ENCODE measurements around the gene KCNH8. TPM values are rescaled to one million over a fixed set of nuclear protein-coding genes. Genes with fewer than 3 reads are reported as not detected.

KCNH8 gene
- total RNA-seq, 1 donor from 2014 or later = 0.05 TPM

DNA sequence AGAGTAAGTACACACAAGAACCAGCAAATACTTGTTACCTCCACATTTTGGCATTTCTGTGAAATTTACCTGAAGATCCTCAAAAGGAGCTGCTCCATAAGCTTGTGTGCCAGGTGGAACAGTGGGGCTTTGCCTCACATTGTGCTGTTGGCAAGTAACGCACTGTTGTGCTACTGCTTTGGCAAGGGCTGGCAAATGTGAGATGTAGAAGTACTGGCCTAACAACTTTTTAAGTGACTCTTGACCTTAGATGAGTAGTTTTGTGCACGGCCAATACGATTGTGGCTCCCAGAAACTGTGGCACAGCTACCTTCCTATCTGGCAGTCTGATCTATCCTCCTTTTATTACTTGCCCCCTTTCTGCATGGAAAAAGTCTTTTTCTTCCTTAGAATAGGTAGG is 337.0 kb downstream of the KCNH8 start:
- DNase-seq (ENCODE audit: low read depth) = no peak

DNA sequence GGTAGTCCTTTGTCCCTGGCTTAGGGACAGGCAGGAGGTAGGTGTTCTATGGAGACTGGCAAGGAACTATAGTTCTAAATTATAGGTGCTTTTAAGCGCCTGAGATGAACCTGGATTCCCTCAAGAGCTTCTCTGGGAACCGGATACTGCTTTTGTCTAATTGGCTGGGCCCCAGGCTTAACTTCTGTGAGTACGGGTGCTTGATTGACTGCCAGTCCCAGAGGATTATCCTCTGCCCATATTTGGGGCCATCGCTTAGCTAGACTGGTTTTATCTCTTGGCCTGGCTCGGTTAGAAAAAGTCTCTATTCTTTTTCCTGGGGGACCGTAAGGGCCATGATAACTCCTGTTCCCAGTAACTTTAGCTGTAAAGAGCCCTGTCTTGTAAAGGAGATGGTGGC is 339.1 kb downstream of the KCNH8 start:
- no peak for DNase-seq (ENCODE audit: low read depth)

DNA sequence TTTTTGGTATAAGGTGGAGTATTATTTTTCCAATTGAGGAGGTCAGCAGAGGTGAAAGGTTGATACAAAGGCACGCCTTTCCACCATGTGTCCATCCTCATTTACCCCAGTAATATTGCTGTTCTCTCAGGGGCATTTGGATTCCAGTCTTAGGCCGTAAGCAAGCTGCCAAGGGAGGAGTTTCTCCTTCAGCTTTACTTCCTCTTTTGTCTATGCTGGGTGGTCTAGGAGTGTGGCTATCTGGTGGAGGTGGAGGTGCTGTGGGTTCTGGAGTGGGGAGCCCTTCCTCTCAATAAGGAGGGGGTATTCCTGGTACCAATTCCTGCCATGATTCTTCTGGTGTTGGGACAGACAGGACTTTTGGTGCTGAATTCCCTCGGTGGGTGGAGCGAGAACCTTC is 340.6 kb downstream of the KCNH8 start:
- no peak for DNase-seq (ENCODE audit: low read depth)

DNA sequence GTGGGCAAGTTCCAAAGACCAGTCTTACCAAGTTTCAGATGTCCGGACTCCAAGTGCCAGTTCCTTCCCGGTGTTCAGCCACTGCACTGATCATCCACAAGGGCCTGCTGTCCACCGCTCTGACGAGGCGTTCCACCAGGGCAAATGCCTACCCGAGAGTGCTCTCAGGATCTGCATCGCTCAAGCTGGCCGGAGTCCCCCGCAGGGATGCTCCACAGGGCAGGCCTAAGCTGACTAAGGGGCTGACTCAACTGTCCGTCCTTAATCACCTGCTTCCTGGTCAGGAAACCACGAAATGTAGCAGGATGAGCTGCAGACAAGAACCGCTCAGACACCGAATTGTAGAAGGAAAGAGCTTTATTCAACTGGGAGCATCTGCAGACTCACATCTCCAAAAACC is 341.6 kb downstream of the KCNH8 start:
- no peak for DNase-seq (ENCODE audit: low read depth)

DNA sequence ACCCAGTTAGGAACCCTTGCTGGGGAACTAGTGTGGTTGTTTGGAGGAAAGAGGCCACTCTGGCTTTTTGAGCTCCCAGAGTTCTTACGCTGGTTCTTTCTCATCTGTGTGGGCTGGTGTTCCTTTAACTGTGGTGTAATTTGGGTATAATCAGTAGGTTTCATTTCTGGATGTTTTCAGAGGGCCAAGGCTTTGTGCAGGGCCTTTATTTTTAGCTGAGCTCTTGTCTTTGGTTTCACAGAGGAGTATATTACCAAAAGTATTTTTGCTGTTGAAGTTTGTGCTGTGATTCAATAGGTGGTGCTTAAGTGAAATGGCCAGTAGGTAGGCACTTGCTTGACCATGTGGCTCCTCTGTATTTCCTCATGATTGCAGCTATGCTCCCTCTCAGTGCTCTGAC is 357.9 kb downstream of the KCNH8 start:
- DNase-seq (ENCODE audit: low read depth) = no peak

DNA sequence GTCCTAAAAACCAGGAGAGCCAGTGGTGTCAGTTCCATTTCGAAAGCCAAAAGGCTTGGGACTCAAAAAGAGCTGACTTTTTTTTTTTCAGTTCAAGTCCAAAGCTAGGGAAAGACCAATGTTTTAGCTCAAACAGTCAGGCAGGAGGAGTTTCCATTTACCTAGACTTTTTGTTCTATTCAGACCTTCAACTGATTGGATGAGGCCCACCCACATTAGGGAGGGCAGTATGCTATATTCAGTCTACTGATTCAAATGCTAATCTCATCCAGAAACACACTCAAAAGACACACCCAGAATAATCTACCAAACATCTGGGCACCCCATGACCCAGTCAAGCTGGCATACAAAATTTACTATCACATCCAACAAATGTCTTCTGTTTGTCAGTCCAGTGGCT is 374.0 kb downstream of the KCNH8 start:
- DNase-seq (ENCODE audit: low read depth) = no peak

DNA sequence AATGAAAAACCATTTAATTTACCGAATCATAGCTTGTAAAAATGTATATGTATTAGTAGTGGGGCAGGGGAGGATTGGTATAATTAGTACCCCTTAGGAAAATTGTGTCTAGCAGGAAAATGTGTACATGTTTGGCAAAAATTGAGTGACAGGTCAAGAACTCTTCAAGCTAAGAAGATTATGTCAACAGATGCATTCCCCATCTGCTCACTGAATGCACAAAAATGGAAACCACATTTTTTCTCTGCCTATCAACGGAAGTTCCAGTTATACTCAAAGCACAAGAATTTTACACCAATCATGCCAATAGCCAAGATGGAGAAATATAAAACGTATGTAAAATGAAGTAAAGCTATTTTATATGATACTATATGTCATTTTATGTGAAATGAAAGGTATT is 377.8 kb downstream of the KCNH8 start:
- DNase-seq (ENCODE audit: low read depth) = no peak

DNA sequence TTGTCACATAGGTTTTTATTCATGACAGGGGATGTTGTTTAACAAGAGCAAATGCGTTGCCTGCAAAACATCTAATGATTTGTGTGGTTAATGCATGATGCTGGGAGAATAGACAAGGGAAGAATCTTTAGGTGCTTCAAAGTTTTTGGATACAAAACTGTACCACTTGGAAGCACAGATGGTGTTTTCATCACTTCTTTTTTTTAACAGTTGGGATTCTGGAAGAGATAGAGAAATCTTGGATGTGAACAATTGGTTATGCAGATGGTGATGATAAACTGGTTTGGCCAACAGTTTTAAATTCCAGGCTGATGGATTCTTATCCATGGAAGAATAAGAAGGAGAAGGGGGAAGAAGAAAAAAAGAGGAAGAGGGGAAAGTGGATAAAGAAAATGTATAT is 379.4 kb downstream of the KCNH8 start:
- no peak for DNase-seq (ENCODE audit: low read depth)

DNA sequence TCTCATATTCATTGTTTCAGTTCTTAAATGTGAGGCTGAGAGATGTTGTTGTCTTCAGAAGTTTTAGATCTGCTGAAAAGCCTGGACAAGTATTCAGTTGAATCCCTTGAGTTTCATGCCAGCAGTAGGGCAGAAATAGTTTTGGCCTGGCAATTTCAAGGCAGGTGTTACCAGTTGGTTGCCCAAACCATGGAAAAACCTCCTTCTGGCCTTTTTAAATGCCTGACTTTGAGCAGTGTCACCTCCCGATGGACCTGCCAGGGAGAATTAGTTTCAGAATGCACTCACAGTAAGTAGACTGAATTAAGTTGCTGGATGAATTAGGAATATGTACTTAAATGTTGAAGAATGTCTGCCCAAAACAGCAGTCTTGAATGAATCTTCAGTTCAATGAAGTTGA is 383.1 kb downstream of the KCNH8 start:
- DNase-seq (ENCODE audit: low read depth) = no peak

DNA sequence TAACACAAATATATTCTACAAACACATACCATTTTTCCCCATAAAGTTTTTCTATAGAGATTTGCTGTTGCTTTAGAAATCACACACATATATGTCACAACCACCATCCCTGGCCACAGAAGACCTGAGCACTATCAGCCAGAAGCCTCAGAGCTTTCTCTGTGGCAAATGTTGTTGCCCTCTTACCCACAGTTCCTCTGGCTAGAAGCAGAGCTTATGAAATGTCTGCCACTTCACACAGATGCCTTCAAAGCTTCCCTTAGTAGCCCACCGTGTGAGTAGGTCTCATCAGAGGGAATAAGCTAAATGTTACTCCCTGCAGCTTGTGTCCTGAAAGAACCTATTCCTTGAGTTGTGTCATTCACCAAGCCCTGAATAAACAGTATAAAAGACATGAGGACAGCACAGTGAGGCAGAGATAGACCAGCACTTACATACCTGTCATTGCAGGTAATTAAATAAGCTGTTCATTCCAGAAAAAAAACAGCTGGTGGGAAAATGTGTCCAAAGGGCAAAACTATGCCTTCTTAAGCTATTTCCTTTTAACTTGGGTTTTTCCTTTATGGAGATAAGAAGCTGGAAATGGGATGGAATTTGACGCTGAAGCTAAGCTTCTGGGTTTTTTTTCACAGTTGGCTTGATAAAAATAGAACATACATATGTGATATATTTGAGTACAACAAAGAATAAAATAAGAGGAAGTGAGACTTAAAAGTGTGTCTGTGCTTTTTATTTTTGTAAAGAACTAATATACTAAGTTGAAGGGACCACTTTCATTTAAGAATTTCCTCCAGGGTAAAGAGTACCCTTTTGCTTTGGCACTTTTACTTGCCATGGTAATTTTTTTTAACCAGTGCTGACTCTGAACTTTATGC is 391.4 kb downstream of the KCNH8 start:
- DNase-seq (ENCODE audit: low read depth) = no peak

DNA sequence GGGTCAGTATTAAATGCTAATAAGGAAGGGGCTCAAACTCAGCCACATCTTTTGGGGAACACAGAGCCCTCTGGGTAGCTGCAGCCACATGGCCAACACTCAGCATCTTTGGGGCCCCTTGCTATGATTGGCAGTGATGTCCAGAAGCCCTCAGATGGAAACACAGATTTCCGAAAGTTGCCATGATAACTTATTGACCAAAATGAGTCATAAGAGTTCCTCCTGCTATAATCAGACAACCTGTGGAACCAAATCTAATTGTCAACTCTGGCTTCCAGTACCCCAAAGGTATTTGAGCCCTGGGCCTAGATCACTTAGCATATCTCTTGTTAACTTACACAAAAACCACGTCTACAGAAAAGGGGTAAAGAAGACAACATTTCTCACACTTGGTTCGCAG is 392.2 kb downstream of the KCNH8 start:
- no peak for DNase-seq (ENCODE audit: low read depth)

DNA sequence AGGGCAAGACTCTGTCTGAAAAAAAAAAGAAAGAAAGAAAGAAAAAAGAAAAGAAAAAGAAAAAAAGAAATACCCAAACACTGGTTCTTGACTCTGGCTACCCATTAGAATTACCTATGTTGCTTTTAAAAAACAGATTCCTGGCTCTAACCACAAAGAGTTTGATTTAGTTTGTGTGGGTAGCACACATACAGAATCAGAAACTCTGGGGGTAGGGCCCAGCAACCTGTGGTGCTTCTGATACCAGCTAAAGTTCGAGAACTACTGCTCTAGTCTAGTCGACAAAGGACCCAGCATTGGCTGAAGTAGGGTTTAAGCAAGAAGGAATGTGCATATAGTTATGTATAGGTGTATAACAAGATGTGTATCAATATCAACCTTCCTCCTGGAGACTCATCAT is 393.0 kb downstream of the KCNH8 start:
- DNase-seq (ENCODE audit: low read depth) = no peak

DNA sequence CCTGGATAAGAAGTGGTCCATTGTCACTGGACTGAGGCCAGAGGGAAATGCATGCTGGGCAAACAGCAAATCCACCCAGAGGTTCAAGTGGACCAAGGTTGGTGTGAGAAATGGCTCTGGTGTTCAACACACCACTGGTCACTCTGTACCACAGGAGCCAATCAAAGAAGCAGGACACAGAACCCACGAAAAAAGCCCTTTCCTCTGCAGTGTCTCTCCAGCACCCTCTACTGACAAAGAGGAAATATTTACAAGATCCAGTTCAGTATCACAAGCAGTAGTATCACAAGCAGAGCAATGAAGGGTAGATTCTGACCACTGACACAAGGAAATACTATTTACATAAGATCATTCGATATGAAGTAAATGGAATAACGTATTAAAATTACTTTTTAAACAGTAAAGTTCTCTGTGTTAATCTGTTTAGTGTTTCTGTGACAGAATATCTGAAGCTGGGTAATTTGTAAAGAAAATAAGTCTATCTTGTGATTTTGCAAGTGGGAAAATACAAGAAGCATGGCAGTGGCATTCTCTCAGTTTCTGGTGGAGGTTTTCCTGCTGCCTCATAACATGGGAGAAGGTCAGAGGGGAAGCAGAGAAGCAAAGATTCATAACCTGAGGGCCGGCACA is 395.0 kb downstream of the KCNH8 start:
- DNase-seq (ENCODE audit: low read depth) = peak; percentile 2

DNA sequence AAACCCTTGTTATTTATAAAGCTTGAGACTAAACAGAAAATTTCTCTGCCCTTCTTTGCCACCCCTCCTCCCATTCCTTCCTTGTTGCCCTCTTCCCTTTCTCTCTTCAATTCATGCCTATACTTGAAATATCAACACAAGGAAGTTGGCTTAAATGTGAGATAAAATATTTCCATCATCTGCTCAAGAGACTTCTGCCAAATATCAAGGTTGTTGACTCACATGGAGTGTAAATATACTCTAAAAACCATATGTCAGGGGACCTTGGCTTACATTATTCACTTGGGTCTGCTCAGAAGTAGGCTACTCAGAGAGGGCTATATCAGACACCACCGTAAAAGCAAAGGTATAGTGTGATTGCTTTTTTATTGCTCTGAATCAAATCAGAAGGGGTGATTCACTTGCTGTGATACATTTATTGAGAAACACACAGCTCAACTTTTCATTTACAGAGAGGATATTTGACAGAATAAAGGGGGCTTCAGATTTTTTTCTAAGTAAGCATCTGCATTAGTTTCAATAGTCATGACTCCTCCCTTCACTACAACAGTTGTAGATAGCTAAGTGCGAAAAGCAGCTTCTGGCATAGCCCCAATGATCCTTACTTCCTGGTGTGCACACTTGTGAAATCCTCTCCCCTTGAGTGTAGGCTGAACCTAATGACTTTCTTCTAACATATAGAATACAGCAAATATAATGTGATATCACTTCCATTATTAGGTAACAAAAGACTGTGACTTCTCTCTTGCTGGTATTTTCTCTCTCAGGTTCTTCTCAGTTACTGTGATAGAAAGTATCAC is 399.6 kb downstream of the KCNH8 start:
- DNase-seq (ENCODE audit: low read depth) = no peak

DNA sequence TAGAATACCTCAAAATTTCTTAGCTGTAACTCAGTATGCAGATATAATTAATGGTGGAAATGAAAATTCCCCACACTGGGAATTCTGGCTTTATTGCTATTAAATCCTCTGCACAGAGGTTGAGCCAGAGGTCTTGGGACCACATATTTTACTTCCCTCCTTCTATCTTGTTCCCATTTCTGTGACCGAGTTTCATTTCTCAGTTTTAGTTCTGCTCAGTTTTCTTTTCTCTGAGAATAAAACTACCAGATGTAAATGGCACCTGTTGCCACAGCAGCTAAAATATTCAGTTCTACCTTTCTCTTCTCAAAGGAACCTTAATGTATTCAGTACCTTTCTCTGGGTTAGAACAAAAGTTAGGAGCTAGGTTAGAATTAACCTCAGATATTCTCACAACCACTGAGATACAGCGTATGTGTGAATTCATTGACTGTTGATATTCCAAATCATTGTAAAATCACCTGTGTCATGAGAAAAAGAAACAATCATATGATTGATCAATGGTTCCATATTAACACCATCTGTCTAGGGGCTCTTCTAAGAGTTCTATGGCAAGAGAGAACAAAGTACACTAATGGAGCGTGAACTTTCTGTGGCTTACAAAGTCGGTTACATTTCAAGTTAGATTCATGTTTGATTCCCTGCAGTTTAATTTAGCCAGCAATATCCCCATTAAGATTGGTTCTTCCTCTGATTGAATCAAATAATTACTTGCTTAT is 411.6 kb downstream of the KCNH8 start:
- DNase-seq (ENCODE audit: low read depth) = no peak

DNA sequence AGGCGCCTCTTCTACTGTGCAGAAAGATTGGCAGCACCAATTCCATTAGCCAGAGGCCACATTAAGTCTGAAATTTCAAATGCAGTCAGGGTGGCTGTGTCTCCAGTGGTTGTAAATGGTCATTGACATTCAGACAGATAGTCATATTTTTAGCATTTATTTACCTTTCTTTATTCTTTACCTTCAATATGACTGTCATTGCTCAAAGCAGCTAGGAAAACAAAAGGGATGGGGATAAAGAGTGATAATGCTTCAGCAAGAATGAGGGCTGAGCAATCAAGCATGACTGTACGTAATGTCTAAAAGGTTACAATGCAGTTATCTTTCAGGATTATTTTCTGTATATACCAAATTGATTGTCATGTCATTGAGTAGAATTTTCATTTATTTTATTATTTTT is 425.3 kb downstream of the KCNH8 start:
- DNase-seq (ENCODE audit: low read depth) = no peak

DNA sequence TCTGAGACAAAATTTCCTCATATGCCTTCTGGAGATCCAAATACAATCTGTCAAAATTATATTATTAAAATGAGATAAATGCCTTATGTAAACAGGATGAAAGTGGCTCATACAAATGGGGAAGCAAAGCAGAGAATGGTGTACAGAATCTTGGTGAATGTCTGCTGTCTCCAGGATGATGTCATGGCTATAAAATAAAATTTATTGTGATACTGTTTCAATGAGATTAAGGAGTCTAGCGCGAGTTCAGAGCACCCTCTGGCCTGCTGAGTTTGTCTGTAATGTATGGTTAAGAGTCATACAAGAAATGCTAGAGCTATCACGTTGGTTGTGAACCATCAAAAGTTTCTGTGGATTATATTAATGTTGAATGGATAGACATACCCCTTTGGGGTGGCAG is 426.0 kb downstream of the KCNH8 start:
- DNase-seq (ENCODE audit: low read depth) = no peak

DNA sequence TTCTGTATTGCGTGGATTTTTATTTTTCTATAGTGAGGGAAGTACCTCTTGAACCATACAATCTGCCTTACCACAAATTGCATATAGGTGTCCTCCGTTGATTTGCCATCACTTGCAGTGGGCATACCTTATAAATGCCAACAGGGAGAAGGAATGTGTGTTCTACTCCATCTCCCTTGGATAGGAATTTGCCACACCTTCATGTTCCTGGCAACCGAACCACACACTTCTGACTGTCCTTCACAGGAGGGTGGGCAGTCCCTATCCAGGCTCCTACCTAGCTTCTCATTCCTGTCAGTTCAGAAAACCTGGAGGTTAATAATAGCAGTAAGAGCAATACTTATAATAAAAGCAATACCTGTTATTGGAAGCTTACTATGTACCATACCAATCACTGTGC is 428.0 kb downstream of the KCNH8 start:
- DNase-seq (ENCODE audit: low read depth) = no peak
